ENCODE data around the gene MATN1. TPM values are rescaled to one million over a fixed set of nuclear protein-coding genes. Genes with fewer than 3 reads are reported as not detected.

Gene MATN1
- polyA plus RNA-seq, 1 donor (not counting 4 experiments of a cell fraction or from before 2014, with no cell fraction given) = 0.05 TPM

DNA sequence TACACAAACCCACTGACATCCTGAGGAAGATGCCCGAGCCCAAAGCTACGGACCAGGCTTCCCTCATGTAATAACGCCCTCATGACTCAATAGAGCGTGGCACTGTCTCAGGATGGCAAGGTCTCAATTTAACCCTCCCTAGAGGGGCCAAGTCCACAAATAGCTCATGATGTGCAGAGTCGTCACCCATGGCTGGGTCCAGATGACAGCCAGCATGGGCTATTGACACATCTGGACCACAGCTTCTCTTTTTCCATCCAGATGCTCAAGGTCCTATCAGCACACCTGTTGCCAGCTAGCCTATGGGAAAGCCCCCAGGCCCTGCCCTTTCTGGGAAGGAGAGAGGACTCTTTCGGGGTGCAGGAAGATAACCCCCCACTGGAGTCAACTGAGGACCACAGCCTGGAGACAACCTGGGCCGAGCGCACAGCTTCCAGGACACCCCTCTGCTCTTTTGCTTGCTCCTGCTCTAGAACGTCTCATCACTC lies 31.3 kb upstream of the MATN1 start:
- Histone ChIP-seq H3K36me3 (ENCODE audit: control insufficient read depth in 2 of 2, extremely low read depth in 1 of 2, insufficient read depth in 2 of 2, low read length in 2 of 2) (no peaks in the 10 kb centered on the region), H3K27me3 (ENCODE audit: control insufficient read depth, extremely low read depth, insufficient read depth, low read length) (peaks cover 2% of the 10 kb centered on the region), H2AFZ (ENCODE audit: control insufficient read depth, low read length) (no peak overlapping the region), H3K4me1 (ENCODE audit: control insufficient read depth, extremely low read depth, insufficient read depth, low read length) (peaks cover 18% of the 10 kb centered on the region), H3K9me1 (ENCODE audit: control insufficient read depth, extremely low read depth, insufficient read depth, low read length) (no peaks in the 10 kb centered on the region), H3K27ac (ENCODE audit: control insufficient read depth, insufficient read depth, low read length) (no peak overlapping the region), H3K4me2 (ENCODE audit: control insufficient read depth, extremely low read depth, insufficient read depth, low read depth, low read length) (no peak overlapping the region), H3K9ac (ENCODE audit: control insufficient read depth, extremely low read depth, insufficient read depth, low read length) (no peak overlapping the region), H3K4me3 (ENCODE audit: control insufficient read depth in 2 of 3, extremely low read depth in 1 of 3, insufficient read depth in 2 of 3, low read depth in 1 of 3, low read length in 3 of 3) (no peak overlapping the region), H4K20me1 (ENCODE audit: control insufficient read depth, extremely low read depth, insufficient read depth, low read length) (no peaks in the 10 kb centered on the region), H3K79me2 (ENCODE audit: control insufficient read depth, insufficient read depth, low read length) (no peaks in the 10 kb centered on the region), H3K9me3 (ENCODE audit: control insufficient read depth, low read depth, low read length) (no peaks in the 10 kb centered on the region)
- FAIRE-seq (no peak), DNase-seq (ENCODE audit: low read depth, low spot score) (no peak)
- dilution Hi-C loops (cut with MboI; ENCODE audit: extremely low pct_ligation_motif_present, low sequenced_read_pairs) = no loop called here
- TF ChIP-seq, protein P1, sequence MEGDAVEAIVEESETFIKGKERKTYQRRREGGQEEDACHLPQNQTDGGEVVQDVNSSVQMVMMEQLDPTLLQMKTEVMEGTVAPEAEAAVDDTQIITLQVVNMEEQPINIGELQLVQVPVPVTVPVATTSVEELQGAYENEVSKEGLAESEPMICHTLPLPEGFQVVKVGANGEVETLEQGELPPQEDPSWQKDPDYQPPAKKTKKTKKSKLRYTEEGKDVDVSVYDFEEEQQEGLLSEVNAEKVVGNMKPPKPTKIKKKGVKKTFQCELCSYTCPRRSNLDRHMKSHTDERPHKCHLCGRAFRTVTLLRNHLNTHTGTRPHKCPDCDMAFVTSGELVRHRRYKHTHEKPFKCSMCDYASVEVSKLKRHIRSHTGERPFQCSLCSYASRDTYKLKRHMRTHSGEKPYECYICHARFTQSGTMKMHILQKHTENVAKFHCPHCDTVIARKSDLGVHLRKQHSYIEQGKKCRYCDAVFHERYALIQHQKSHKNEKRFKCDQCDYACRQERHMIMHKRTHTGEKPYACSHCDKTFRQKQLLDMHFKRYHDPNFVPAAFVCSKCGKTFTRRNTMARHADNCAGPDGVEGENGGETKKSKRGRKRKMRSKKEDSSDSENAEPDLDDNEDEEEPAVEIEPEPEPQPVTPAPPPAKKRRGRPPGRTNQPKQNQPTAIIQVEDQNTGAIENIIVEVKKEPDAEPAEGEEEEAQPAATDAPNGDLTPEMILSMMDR (optimal IDR thresholded peaks at IDR 0.05 in 1 of 3, IDR thresholded peaks at IDR 0.05 in 1 of 3, conservative IDR thresholded peaks at IDR 0.05 in 1 of 3; ENCODE audit: extremely low read depth in 1 of 3, insufficient read depth in 2 of 3, low read length in 3 of 3) = no peak

DNA sequence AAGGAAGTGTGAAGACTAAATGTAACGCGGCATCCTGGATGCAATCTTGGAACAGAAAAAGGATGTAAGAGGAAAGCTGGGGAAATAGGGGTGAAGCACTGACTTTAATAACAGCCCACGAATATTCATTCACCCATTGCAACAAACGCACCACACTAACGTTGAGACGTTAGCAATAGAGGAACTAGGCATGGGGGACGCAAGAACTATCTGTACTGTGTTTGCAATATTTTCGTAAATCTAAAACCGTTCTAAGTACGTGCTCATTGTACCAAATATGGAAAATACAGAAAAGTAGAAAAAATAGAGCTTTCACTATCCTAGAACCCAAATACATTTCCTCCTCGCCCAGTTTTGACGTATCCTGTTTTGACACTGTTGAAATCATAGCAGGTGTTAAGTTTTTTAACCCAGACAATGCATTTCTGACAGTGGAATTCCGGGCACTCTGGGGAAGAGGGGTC lies 30.3 kb upstream of the MATN1 start:
- Histone ChIP-seq H3K79me2 (ENCODE audit: control insufficient read depth, insufficient read depth, low read length) (no peaks in the 10 kb centered on the region), H3K4me3 (ENCODE audit: control insufficient read depth in 2 of 3, extremely low read depth in 1 of 3, insufficient read depth in 2 of 3, low read depth in 1 of 3, low read length in 3 of 3) (no peak overlapping the region), H3K27ac (ENCODE audit: control insufficient read depth, insufficient read depth, low read length) (no peak overlapping the region), H3K27me3 (ENCODE audit: control insufficient read depth, extremely low read depth, insufficient read depth, low read length) (peaks cover 2% of the 10 kb centered on the region), H2AFZ (ENCODE audit: control insufficient read depth, low read length) (no peak overlapping the region), H3K9ac (ENCODE audit: control insufficient read depth, extremely low read depth, insufficient read depth, low read length) (no peak overlapping the region), H3K4me2 (ENCODE audit: control insufficient read depth, extremely low read depth, insufficient read depth, low read depth, low read length) (no peak overlapping the region), H4K20me1 (ENCODE audit: control insufficient read depth, extremely low read depth, insufficient read depth, low read length) (no peaks in the 10 kb centered on the region), H3K9me3 (ENCODE audit: control insufficient read depth, low read depth, low read length) (no peaks in the 10 kb centered on the region), H3K9me1 (ENCODE audit: control insufficient read depth, extremely low read depth, insufficient read depth, low read length) (no peaks in the 10 kb centered on the region), H3K36me3 (ENCODE audit: control insufficient read depth in 2 of 2, extremely low read depth in 1 of 2, insufficient read depth in 2 of 2, low read length in 2 of 2) (no peaks in the 10 kb centered on the region), H3K4me1 (ENCODE audit: control insufficient read depth, extremely low read depth, insufficient read depth, low read length) (peaks cover 21% of the 10 kb centered on the region)
- FAIRE-seq = no peak
- DNase-seq (ENCODE audit: low read depth, low spot score) = no peak
- dilution Hi-C loops (cut with MboI; ENCODE audit: extremely low pct_ligation_motif_present, low sequenced_read_pairs) = no loop called here
- TF ChIP-seq, protein P1 (optimal IDR thresholded peaks at IDR 0.05 in 1 of 3, IDR thresholded peaks at IDR 0.05 in 1 of 3, conservative IDR thresholded peaks at IDR 0.05 in 1 of 3; ENCODE audit: extremely low read depth in 1 of 3, insufficient read depth in 2 of 3, low read length in 3 of 3) = no peak
- no peak for TF ChIP-seq EZH2 (IDR thresholded peaks at IDR 0.05; ENCODE audit: low read length)

Data from keratinocyte (primary cell).